ENCODE results near the gene GUCY1A1.

- TF ChIP-seq CTCF (IDR thresholded peaks at IDR 0.05) (no peak), EP300 (IDR thresholded peaks at IDR 0.05) (no peak), POLR2A (IDR thresholded peaks at IDR 0.05; ENCODE audit: low read depth) (no peak)
Measured at GRCh38 chr4:155696726-155697125, 30.1 kb downstream of the GUCY1A1 start.

All from esophagus muscularis mucosa (tissue), 4 donors.